ENCODE data around the gene DMD. TPM values are rescaled to one million over a fixed set of nuclear protein-coding genes. Genes with fewer than 3 reads are reported as not detected.

Gene DMD
- total and polyA plus RNA-seq, 2 donors from 2014 or later = 4.2 to 17.9 TPM

DNA sequence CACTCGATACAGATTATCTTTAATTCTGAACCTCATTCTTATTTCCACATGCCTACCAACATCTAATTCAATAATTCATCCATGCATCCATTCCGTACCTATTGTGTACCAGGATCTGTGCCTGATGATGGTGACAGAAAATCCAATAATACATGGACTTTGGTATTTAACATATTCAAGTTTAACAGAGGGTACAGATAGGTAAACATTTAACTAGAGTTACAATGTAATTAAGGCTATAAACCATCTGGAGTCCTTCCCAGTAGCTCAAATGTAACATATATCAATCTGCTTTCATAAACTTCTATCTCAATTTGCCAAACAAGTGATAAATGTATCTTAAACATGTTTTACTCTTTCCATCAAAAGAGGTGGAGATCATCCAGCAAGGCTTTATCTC, 1578.0 kb downstream of the DMD start:
- Histone ChIP-seq H3K9me3 (ENCODE audit: control insufficient read depth in 2 of 3, insufficient read depth in 1 of 3, low read length in 3 of 3) (no peaks in the 10 kb centered on the region), H3K9ac (ENCODE audit: low read length in 3 of 3) (no peak overlapping the region), H3K27ac (ENCODE audit: low read depth in 2 of 2, low read length in 2 of 2) (no peak overlapping the region), H3K27me3 (ENCODE audit: control insufficient read depth, insufficient read depth, low read length) (peaks cover 5% of the 10 kb centered on the region), H3K36me3 (ENCODE audit: control insufficient read depth in 2 of 3, insufficient read depth in 3 of 3, low read length in 3 of 3) (no peaks in the 10 kb centered on the region), H3K4me1 (ENCODE audit: control insufficient read depth in 2 of 3, insufficient read depth in 2 of 3, low read depth in 1 of 3, low read length in 3 of 3) (no peaks in the 10 kb centered on the region), H3K4me3 (ENCODE audit: low read length in 3 of 3) (no peak overlapping the region)
- intact Hi-C loops (cut with DNase I) = no loop called here
- no peak for FAIRE-seq
- no peak for TF ChIP-seq CTCF (IDR thresholded peaks at IDR 0.05; ENCODE audit: borderline replicate concordance, extremely low read depth, insufficient read depth)
- DNase-seq = no peak

GRCh38 chrX:31629195-31629594, 1582.2 kb downstream of the DMD start:
- no peak overlapping the region for H3K9ac ChIP-seq (ENCODE audit: low read length in 3 of 3)
- H3K27ac ChIP-seq (ENCODE audit: low read depth in 2 of 2, low read length in 2 of 2) = no peak overlapping the region
- TF ChIP-seq CTCF (IDR thresholded peaks at IDR 0.05; ENCODE audit: borderline replicate concordance, extremely low read depth, insufficient read depth) = no peak
- peaks cover 5% of the 10 kb centered on the region for H3K27me3 ChIP-seq (ENCODE audit: control insufficient read depth, insufficient read depth, low read length)
- H3K4me1 ChIP-seq (ENCODE audit: control insufficient read depth in 2 of 3, insufficient read depth in 2 of 3, low read depth in 1 of 3, low read length in 3 of 3) = no peaks in the 10 kb centered on the region
- peak in 1 of 5 donors; percentile 10 for DNase-seq
- intact Hi-C loops (cut with DNase I) = no loop called here
- H3K4me3 ChIP-seq (ENCODE audit: low read length in 3 of 3) = no peak overlapping the region
- no peaks in the 10 kb centered on the region for H3K9me3 ChIP-seq (ENCODE audit: control insufficient read depth in 2 of 3, insufficient read depth in 1 of 3, low read length in 3 of 3)
- FAIRE-seq = no peak
- no peaks in the 10 kb centered on the region for H3K36me3 ChIP-seq (ENCODE audit: control insufficient read depth in 2 of 3, insufficient read depth in 3 of 3, low read length in 3 of 3)

DNA sequence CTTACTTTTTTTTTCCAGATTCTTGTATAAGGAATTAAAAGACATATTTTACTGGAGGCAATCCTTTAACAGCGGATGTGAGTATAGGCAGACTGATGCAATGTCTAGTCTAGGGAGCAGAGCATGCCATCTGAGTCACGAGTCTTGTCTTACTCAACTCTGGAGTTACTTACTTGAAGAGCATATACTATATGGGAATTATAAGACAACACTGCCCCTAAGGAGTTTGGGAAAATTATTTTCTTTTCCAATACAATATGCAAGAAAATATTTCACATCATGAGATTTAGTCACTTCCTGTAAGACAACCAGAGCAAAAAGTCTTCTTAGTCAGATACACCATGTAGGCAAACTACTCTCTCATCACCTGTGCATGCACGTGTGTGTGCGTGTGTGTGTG, 1602.2 kb downstream of the DMD start:
- no peaks in the 10 kb centered on the region for H3K27me3 ChIP-seq (ENCODE audit: control insufficient read depth, insufficient read depth, low read length)
- no peak for TF ChIP-seq CTCF (IDR thresholded peaks at IDR 0.05; ENCODE audit: borderline replicate concordance, extremely low read depth, insufficient read depth)
- no peaks in the 10 kb centered on the region for H3K9me3 ChIP-seq (ENCODE audit: control insufficient read depth in 2 of 3, insufficient read depth in 1 of 3, low read length in 3 of 3)
- no peak overlapping the region for H3K4me3 ChIP-seq (ENCODE audit: low read length in 3 of 3)
- H3K36me3 ChIP-seq (ENCODE audit: control insufficient read depth in 2 of 3, insufficient read depth in 3 of 3, low read length in 3 of 3) = no peaks in the 10 kb centered on the region
- no peaks in the 10 kb centered on the region for H3K4me1 ChIP-seq (ENCODE audit: control insufficient read depth in 2 of 3, insufficient read depth in 2 of 3, low read depth in 1 of 3, low read length in 3 of 3)
- DNase-seq (no peak), FAIRE-seq (no peak)
- no peak overlapping the region for H3K9ac ChIP-seq (ENCODE audit: low read length in 3 of 3)
- intact Hi-C loops (cut with DNase I) = no loop called here
- H3K27ac ChIP-seq (ENCODE audit: low read depth in 2 of 2, low read length in 2 of 2) = no peak overlapping the region

DNA sequence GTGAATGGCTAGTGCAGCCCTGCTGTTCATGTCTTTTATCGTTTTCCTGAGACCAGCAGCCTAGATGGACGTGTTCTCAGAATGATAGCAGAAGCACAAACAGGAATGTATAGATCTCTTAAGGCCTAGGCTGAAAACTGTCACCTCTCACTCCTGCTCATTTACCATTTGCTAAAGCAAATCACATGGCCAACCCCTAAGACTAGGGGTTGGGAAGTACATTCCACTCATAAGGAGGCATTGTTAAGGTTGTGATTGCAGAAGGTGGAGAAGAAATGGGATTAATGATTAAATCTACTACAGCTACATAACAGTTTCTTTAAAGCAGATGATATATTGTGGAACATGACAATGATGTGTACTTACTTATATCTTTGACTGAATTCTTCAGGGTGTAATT, 1602.7 kb downstream of the DMD start:
- no peak for TF ChIP-seq CTCF (IDR thresholded peaks at IDR 0.05; ENCODE audit: borderline replicate concordance, extremely low read depth, insufficient read depth)
- intact Hi-C loops (cut with DNase I) = no loop called here
- no peaks in the 10 kb centered on the region for H3K27me3 ChIP-seq (ENCODE audit: control insufficient read depth, insufficient read depth, low read length)
- DNase-seq (no peak), FAIRE-seq (no peak)
- no peaks in the 10 kb centered on the region for H3K4me1 ChIP-seq (ENCODE audit: control insufficient read depth in 2 of 3, insufficient read depth in 2 of 3, low read depth in 1 of 3, low read length in 3 of 3)
- no peak overlapping the region for H3K27ac ChIP-seq (ENCODE audit: low read depth in 2 of 2, low read length in 2 of 2)
- H3K9ac ChIP-seq (ENCODE audit: low read length in 3 of 3) = no peak overlapping the region
- no peaks in the 10 kb centered on the region for H3K36me3 ChIP-seq (ENCODE audit: control insufficient read depth in 2 of 3, insufficient read depth in 3 of 3, low read length in 3 of 3)
- no peak overlapping the region for H3K4me3 ChIP-seq (ENCODE audit: low read length in 3 of 3)
- H3K9me3 ChIP-seq (ENCODE audit: control insufficient read depth in 2 of 3, insufficient read depth in 1 of 3, low read length in 3 of 3) = no peaks in the 10 kb centered on the region

Measured in kidney (tissue), 14 donors.